Breast epithelium (tissue), 4 donors: ENCODE results near the gene RFX1. TPM values are rescaled to one million over a fixed set of nuclear protein-coding genes. Genes with fewer than 3 reads are reported as not detected.

ENCODE experiments used
- DNase-seq, 2 donors: peaks; one replicate each; pipeline ENCODE4 v3.0.0-alpha.2; 2019; ENCODE audit warnings: low spot score in 2 of 2
- H3K27ac ChIP-seq, 2 donors: fragments of 200-600 bp; sonication (generic) in 1 of 2; one replicate each; pipeline ENCODE4 v1.5.1; 2016 to 2019; ENCODE audit warnings: mild to moderate bottlenecking in 1 of 2
- H3K27me3 ChIP-seq, 2 donors: fragments of 200-600 bp; sonication (generic) in 1 of 2; one replicate each; pipeline versions ENCODE4 v1.5.1 to v1.6.0; 2017 to 2019; ENCODE audit warnings: control low read depth in 1 of 2, mild to moderate bottlenecking in 1 of 2
- H3K36me3 ChIP-seq: fragments of 200-600 bp; one replicate; pipeline ENCODE4 v1.5.1; 2019
- H3K4me1 ChIP-seq, 2 donors: fragments of 200-600 bp; sonication (generic); one replicate each; pipeline ENCODE4 v1.5.1; 2016 to 2019; ENCODE audit warnings: control low read depth in 1 of 2
- H3K4me3 ChIP-seq, 3 donors: fragments of 200-600 bp; sonication (generic); 1 replicate in 2 of 3; 2 replicates in 1 of 3; pipeline ENCODE4 v1.5.1; 2016 to 2019; ENCODE audit warnings: mild to moderate bottlenecking in 3 of 3, moderate library complexity in 2 of 3
- H3K9me3 ChIP-seq, 2 donors: fragments of 200-600 bp; sonication (generic) in 1 of 2; one replicate each; pipeline ENCODE4 v1.5.1; 2016 to 2019; ENCODE audit warnings: control low read depth in 1 of 2
- POLR2A ChIP-seq: fragments of 450-650 bp; IDR thresholded peaks from one replicate; pipeline ENCODE4 v1.6.1; 2016; ENCODE audit warnings: antibody characterized with exemption, mild to moderate bottlenecking, moderate library complexity
- POLR2AphosphoS5 ChIP-seq, 3 donors: sonication (generic); formaldehyde crosslinking; IDR thresholded peaks; one replicate each; pipeline ENCODE4 v1.6.1; 2017; ENCODE audit warnings: antibody characterized with exemption in 3 of 3
- intact Hi-C: fragments of 100-400 bp; cut with DNase I; formaldehyde crosslinking; loops from one replicate; pipeline ENCODE4 v1.15.1; 2023; ENCODE audit warnings: low total_unique reads
- total RNA-seq, 3 donors: library from RNA; depleted of rRNA; stranded (reverse); fragments of >200 nt; gene quantifications; one replicate each; pipeline ENCODE4 v1.1.0, GENCODE V29; 2016
- TF ChIP-seq, protein P1 (sequence below), 3 donors: fragments of 450-650 bp; IDR thresholded peaks; one replicate each; pipeline ENCODE4 v1.5.1; 2016 to 2017; ENCODE audit warnings: antibody characterized with exemption in 3 of 3, mild to moderate bottlenecking in 3 of 3, moderate library complexity in 3 of 3

RFX1 gene
- total RNA-seq, 3 donors from 2014 or later = 2.6 to 3.7 (median 3.6) TPM

DNA sequence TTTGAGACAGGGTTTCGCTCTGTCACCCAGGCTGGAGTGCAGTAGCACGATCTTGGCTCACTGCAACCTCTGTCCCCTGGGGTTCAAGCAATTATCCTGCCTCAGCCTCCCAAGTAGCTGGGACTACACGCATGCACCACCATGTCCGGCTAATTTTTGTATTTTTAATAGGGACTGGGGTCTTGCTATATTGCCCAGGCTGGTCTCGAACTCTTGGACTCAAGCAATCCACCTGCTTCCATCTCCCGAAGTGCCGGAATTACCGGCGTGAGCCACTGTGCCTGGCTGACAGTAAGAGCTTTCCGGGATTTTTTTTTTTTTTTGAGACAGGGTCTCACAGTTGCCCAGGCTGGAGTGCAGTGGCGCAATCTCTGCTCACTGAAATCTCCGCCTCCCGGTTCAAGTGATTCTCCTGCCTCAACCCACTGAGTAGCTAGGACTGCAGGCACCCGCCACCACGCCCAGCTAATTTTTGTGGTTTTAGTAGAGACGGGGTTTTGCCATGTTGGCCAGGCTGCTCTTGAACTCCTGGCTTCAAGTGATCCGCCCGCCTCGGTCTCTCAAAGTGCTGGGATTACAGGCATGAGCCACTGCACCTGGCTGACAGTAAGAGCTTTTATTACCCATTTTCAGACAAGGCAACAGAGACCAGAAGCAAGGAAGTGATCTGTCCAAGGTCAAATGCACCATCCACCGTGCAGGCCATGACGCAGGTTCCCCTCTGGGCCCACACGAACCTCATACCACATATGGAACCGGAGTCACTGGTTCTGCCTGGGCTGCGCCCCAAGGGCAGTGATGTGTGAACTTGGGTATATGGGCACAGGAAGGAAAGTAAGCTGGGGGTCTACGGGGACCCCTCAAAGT, 21.0 kb downstream of the RFX1 start:
- intact Hi-C loops = no loop called here
- no peak for DNase-seq
- H3K36me3 ChIP-seq = no peaks in the 10 kb centered on the region
- H3K9me3 ChIP-seq = no peaks in the 10 kb centered on the region
- peak overlapping the region; percentile 90 to 95 for H3K27ac ChIP-seq
- H3K4me3 ChIP-seq = no peak overlapping the region
- TF ChIP-seq POLR2AphosphoS5 (IDR thresholded peaks at IDR 0.05) (no peak), POLR2A (no peak)
- TF ChIP-seq, protein P1, sequence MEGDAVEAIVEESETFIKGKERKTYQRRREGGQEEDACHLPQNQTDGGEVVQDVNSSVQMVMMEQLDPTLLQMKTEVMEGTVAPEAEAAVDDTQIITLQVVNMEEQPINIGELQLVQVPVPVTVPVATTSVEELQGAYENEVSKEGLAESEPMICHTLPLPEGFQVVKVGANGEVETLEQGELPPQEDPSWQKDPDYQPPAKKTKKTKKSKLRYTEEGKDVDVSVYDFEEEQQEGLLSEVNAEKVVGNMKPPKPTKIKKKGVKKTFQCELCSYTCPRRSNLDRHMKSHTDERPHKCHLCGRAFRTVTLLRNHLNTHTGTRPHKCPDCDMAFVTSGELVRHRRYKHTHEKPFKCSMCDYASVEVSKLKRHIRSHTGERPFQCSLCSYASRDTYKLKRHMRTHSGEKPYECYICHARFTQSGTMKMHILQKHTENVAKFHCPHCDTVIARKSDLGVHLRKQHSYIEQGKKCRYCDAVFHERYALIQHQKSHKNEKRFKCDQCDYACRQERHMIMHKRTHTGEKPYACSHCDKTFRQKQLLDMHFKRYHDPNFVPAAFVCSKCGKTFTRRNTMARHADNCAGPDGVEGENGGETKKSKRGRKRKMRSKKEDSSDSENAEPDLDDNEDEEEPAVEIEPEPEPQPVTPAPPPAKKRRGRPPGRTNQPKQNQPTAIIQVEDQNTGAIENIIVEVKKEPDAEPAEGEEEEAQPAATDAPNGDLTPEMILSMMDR (IDR thresholded peaks at IDR 0.05) = no peak
- H3K4me1 ChIP-seq = peaks cover 2 to 10% of the 10 kb centered on the region in 2 donors
- H3K27me3 ChIP-seq = no peaks in the 10 kb centered on the region

DNA sequence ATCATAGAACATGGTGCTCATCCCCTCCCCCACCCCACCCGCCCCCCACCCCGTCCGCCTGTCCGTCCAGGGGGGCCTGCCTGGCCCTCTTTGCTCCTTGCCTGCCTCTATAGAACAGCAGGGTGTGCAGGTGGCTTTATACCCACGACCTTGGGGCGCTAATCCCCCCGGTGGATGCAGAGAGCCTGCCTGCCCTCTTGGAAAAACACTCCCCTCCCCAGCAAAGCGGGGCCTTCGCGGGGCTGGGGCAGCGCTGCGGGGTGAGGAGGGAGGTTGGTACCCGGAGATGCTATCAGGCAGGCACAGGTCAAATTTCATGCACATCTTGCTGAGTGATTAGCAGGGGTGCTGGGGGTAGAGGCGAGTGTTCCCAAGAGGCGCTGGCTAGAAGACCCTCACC, 21.9 kb downstream of the RFX1 start:
- Histone ChIP-seq H3K36me3 (no peaks in the 10 kb centered on the region), H3K27ac (no peak overlapping the region), H3K4me3 (no peak overlapping the region), H3K27me3 (no peaks in the 10 kb centered on the region), H3K9me3 (no peaks in the 10 kb centered on the region), H3K4me1 (peaks cover 2 to 10% of the 10 kb centered on the region in 2 donors)
- intact Hi-C loops = no loop called here
- TF ChIP-seq, protein P1 (IDR thresholded peaks at IDR 0.05) = no peak
- no peak for TF ChIP-seq POLR2AphosphoS5 (IDR thresholded peaks at IDR 0.05)
- no peak for TF ChIP-seq POLR2A
- DNase-seq = no peak

DNA sequence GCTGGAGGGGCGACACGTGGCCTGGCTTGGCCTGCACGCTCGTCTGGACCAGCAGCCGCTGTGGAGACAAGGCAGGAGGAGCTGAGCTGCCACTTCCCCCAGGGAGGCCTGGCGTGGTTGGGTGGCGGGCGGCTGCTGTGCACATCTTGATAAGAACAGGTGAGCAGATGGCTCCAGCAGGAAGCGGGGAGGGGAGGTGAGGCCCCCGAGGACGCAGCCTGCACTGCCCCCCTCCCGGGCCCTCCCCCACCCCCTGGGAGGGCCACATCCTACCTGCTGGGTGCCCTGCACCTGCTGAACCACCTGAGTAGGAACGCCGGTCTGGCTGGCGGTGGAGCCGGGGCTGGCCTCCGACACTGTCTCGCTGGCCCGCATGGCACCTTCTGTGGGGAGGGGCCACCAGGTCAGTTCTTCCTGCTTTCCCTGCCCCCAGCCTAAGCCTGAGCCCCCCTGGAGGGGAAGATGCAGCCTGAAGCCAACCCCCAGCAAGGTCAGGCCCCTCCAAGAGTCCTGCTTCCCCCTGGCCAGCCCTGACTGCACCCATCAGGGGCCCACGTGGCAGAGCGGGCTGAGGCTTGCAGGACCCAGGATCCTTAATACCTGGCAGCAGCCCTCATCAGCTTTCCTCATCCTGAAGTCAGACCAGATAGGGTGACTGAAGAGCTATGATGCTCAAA, 22.8 kb downstream of the RFX1 start:
- no peak overlapping the region for H3K4me3 ChIP-seq
- intact Hi-C loops = no loop called here
- no peaks in the 10 kb centered on the region for H3K9me3 ChIP-seq
- no peak for DNase-seq
- H3K27me3 ChIP-seq = no peaks in the 10 kb centered on the region
- H3K36me3 ChIP-seq = no peaks in the 10 kb centered on the region
- TF ChIP-seq, protein P1 (IDR thresholded peaks at IDR 0.05) = no peak
- no peak for TF ChIP-seq POLR2AphosphoS5 (IDR thresholded peaks at IDR 0.05)
- no peak for TF ChIP-seq POLR2A
- peaks cover 10% of the 10 kb centered on the region in 2 donors for H3K4me1 ChIP-seq
- H3K27ac ChIP-seq = no peak overlapping the region

- Histone ChIP-seq H3K4me1 (peaks cover 10 to 12% of the 10 kb centered on the region in 2 donors), H3K9me3 (no peaks in the 10 kb centered on the region), H3K27ac (no peak overlapping the region), H3K4me3 (no peak overlapping the region), H3K36me3 (no peaks in the 10 kb centered on the region), H3K27me3 (no peaks in the 10 kb centered on the region)
- no peak for DNase-seq
- intact Hi-C loops = no loop called here
- no peak for TF ChIP-seq POLR2A
- TF ChIP-seq, protein P1 (IDR thresholded peaks at IDR 0.05) = no peak
- no peak for TF ChIP-seq POLR2AphosphoS5 (IDR thresholded peaks at IDR 0.05)
Measured at GRCh38 chr19:13982773-13983172, 23.3 kb downstream of the RFX1 start.

DNA sequence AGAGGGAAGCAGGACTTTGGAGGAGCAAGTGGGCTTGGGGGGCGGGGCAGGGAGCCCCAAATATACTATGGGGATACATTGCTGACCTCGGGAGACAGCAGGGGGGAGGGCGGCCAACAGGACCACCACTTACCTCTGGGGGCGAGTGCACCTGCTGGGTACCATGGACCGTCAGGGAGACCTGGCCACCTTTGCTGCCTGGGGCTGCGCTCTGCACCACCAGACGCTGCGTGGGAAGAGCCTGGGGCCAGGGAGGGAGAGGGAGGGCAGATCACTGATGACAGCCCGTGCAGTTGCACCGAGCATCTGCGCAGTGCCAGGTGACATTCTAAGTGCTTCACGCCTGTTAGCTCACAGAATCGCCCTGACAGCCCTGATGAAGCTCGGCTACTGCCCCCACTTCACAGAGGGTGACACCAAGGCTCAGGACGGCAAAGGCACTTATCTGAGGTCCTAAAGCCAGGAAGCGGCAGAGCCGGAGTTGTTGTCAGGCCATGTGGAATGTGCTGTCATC, 24.1 kb downstream of the RFX1 start:
- intact Hi-C loops = no loop called here
- no peaks in the 10 kb centered on the region for H3K36me3 ChIP-seq
- no peaks in the 10 kb centered on the region for H3K9me3 ChIP-seq
- TF ChIP-seq POLR2A (no peak), POLR2AphosphoS5 (IDR thresholded peaks at IDR 0.05) (no peak)
- TF ChIP-seq, protein P1 (IDR thresholded peaks at IDR 0.05) = no peak
- H3K27me3 ChIP-seq = no peaks in the 10 kb centered on the region
- H3K27ac ChIP-seq = no peak overlapping the region
- H3K4me3 ChIP-seq = no peak overlapping the region
- H3K4me1 ChIP-seq = peaks cover 7 to 12% of the 10 kb centered on the region in 2 donors
- DNase-seq = no peak
